HCT116 (cell line): ENCODE measurements around the gene HOXB7. TPM values are rescaled to one million over a fixed set of nuclear protein-coding genes. Genes with fewer than 3 reads are reported as not detected.

Source experiments
- ATAC-seq: fragments of 200-7000 bp; cut with Tn5 transposase; 2 replicates; pipeline ENCODE4 v1.9.1; 2020; ENCODE audit warnings: mild to moderate bottlenecking, moderate library complexity
- BruUV-seq: library from RNA; stranded (reverse); fragments of 400-500 nt; replicated peaks from 2 replicates; lab custom pipeline; 2021; lab: Mats Ljungman, UMichigan
- CTCF ChIA-PET: fragments of 300-600 bp; sonication (Branson Sonifier 250); formaldehyde crosslinking; loops from one replicate; lab custom pipeline; 2021; ENCODE audit warnings: antibody characterized with exemption; lab: Charles Lee
- POLR2A ChIA-PET: fragments of 300-600, 350-600 bp; sonication (Branson Sonifier 250); formaldehyde crosslinking; loops from one replicate; lab custom pipeline; 2021; ENCODE audit warnings: antibody characterized with exemption; lab: Charles Lee
- RAD21 ChIA-PET, 2 experiments: fragments of 300-600 bp; sonication (Branson Sonifier 250); formaldehyde crosslinking; loops; one replicate each; lab custom pipeline; 2023; ENCODE audit warnings: low total read pairs in 2 of 2; ENCODE audit not compliant: uncharacterized antibody in 2 of 2, unreplicated experiment in 2 of 2, low non-redundant PET in 1 of 2; lab: Charles Lee
- DNase-seq: peaks from one replicate; pipeline ENCODE4 v3.0.0-alpha.2; 2010; ENCODE audit warnings: low read depth, low spot score
- H2AFZ ChIP-seq: fragments of 200-600 bp; shearing (Covaris generic), sonication (generic); 2 replicates; pipeline ENCODE4 v1.6.1; 2017; ENCODE audit warnings: low read depth, mixed run types, mixed read lengths, antibody characterized with exemption, low read length; ENCODE audit not compliant: poor library complexity, severe bottlenecking
- H3K27ac ChIP-seq: 2 replicates; pipeline ENCODE4 v1.5.1; 2012; ENCODE audit warnings: low read depth, low read length
- H3K27me3 ChIP-seq: fragments of 200-600 bp; sonication (generic); 2 replicates; pipeline ENCODE4 v1.6.1; 2016; ENCODE audit warnings: mixed run types, low read length, mixed read lengths; ENCODE audit not compliant: insufficient read depth
- H3K36me3 ChIP-seq, 2 experiments: fragments of 200-500 bp in 1 of 2; fragments of 200-600 bp in 1 of 2; sonication (Bioruptor generic) in 1 of 2; sonication (generic) in 1 of 2; 2 replicates each; pipeline versions ENCODE4 v1.5.1 to v1.6.1; 2014 to 2016; ENCODE audit warnings: low read length in 2 of 2, inconsistent platforms in 1 of 2, mixed read lengths in 1 of 2, mixed run types in 1 of 2; ENCODE audit not compliant: insufficient read depth in 2 of 2, control insufficient read depth in 1 of 2
- H3K4me1 ChIP-seq, 2 experiments: fragments of 200-600 bp in 1 of 2; sonication (generic) in 1 of 2; 2 replicates each; pipeline versions ENCODE4 v1.5.1 to v1.6.1; 2012 to 2017; ENCODE audit warnings: low read length in 2 of 2, inconsistent platforms in 1 of 2, mild to moderate bottlenecking in 1 of 2, mixed read lengths in 1 of 2, mixed run types in 1 of 2, moderate library complexity in 1 of 2; ENCODE audit not compliant: insufficient read depth in 2 of 2, control insufficient read depth in 1 of 2
- H3K4me2 ChIP-seq: fragments of 200-600 bp; sonication (generic); 2 replicates; pipeline ENCODE4 v1.6.1; 2017; ENCODE audit warnings: mixed run types, low read length, mixed read lengths
- H3K4me3 ChIP-seq, 2 experiments: fragments of 200-600 bp in 1 of 2; sonication (generic) in 1 of 2; replicated peaks in 1 of 2; 2 replicates each; pipeline ENCODE4 v1.5.1; 2011 to 2016; ENCODE audit warnings: low read length in 2 of 2, control low read depth in 1 of 2, low read depth in 1 of 2, mild to moderate bottlenecking in 1 of 2, mixed read lengths in 1 of 2, mixed run types in 1 of 2
- H3K79me2 ChIP-seq: fragments of 200-600 bp; sonication (generic); 2 replicates; pipeline ENCODE4 v1.6.1; 2017; ENCODE audit warnings: mild to moderate bottlenecking, mixed run types, low read length, moderate library complexity, mixed read lengths; ENCODE audit not compliant: insufficient read depth
- H3K9ac ChIP-seq: fragments of 200-600 bp; sonication (generic); 2 replicates; pipeline ENCODE4 v1.6.1; 2016; ENCODE audit warnings: low read length, mixed read lengths
- H3K9me2 ChIP-seq: fragments of 200-600 bp; sonication (generic), shearing (Covaris generic); 2 replicates; pipeline ENCODE4 v1.6.1; 2017; ENCODE audit warnings: mixed run types, mild to moderate bottlenecking, moderate library complexity; ENCODE audit not compliant: insufficient read depth
- H3K9me3 ChIP-seq, 2 experiments: fragments of 200-500 bp in 1 of 2; fragments of 200-600 bp in 1 of 2; sonication (Bioruptor generic) in 1 of 2; sonication (generic) in 1 of 2; 2 replicates each; pipeline ENCODE4 v1.6.1; 2014 to 2017; ENCODE audit warnings: low read length in 2 of 2, mixed read lengths in 2 of 2, inconsistent platforms in 1 of 2, low read depth in 1 of 2, mild to moderate bottlenecking in 1 of 2, mixed run types in 1 of 2, moderate library complexity in 1 of 2; ENCODE audit not compliant: control insufficient read depth in 1 of 2, insufficient read depth in 1 of 2
- H4K20me1 ChIP-seq: fragments of 200-600 bp; sonication (generic), shearing (Covaris generic); 2 replicates; pipeline ENCODE4 v1.6.1; 2017; ENCODE audit warnings: mixed run types, mild to moderate bottlenecking, moderate library complexity; ENCODE audit not compliant: insufficient read depth
- CBX3 ChIP-seq: IDR thresholded peaks from 2 replicates; pipeline ENCODE4 v1.6.1; 2012; ENCODE audit warnings: low read depth
- EZH2 ChIP-seq: fragments of 200-600 bp; sonication (generic); IDR thresholded peaks from 2 replicates; pipeline ENCODE4 v1.6.1; 2017; ENCODE audit warnings: antibody characterized with exemption, mixed run types
- REST ChIP-seq: IDR thresholded peaks from 2 replicates; pipeline ENCODE4 v1.6.1; 2012; ENCODE audit warnings: low read depth
- ZFX ChIP-seq: fragments of 450-650 bp; IDR thresholded peaks from 2 replicates; pipeline ENCODE4 v1.6.1; 2017
- intact Hi-C: fragments of 100-400 bp; cut with micrococcal nuclease; formaldehyde crosslinking; loops from 2 replicates; pipeline ENCODE4 v1.10.0; 2022
- total RNA-seq: library from RNA; stranded (reverse); gene quantifications from one replicate; pipeline ENCODE4 v1.2.1, GENCODE V29; 2021; ENCODE audit not compliant: unreplicated experiment

The HOXB7 gene
- total RNA-seq, 1 experiment from 2014 or later = 33.6 TPM

- TF ChIP-seq REST = no peak
These were observed 15.4 kb downstream of the HOXB7 start (continued) for GRCh38 chr17:48595278-48595999.

GRCh38 chr17:48594538-48595277, 16.1 kb downstream of the HOXB7 start:
- no peaks in the 10 kb centered on the region for H3K27me3 ChIP-seq
- POLR2A ChIA-PET = no interaction called here
- BruUV-seq = no TSS peak

More at GRCh38 chr17:48594538-48595277, 16.1 kb downstream of the HOXB7 start:
- Histone ChIP-seq H2AFZ (no peak overlapping the region), H3K9me2 (no peaks in the 10 kb centered on the region), H4K20me1 (no peaks in the 10 kb centered on the region), H3K4me2 (no peak overlapping the region), H3K9ac (no peak overlapping the region), H3K27ac (no peak overlapping the region), H3K4me3 (no peak overlapping the region), H3K79me2 (peaks cover 79% of the 10 kb centered on the region), H3K4me1 (no peaks in the 10 kb centered on the region; a peak in 2 of 4 replicates), H3K36me3 (peaks cover 24 to 30% of the 10 kb centered on the region in 2 experiments; a peak in 3 of 4 replicates), H3K9me3 (no peaks in the 10 kb centered on the region)
- no peak for TF ChIP-seq EZH2
- 0 out of 2 replicates have a peak, but pooled peaks have one; percentile 21 for TF ChIP-seq ZFX
- TF ChIP-seq CBX3 = no peak
- DNase-seq = no peak
- RAD21 ChIA-PET = interaction anchor here in 1 of 2 experiments (0.7 kb wide), 1 partner anchor 378 kb away, joined by 4 read pairs; no protein-coding TSS in a partner anchor
- no peak for ATAC-seq
- intact Hi-C loops = no loop called here
- CTCF ChIA-PET = no interaction called here
